Muscle of leg (tissue), 11 donors: Measurements from ENCODE around the gene TUBGCP2. TPM values are rescaled to one million over a fixed set of nuclear protein-coding genes. Genes with fewer than 3 reads are reported as not detected.

Experiments used
- DNase-seq: peaks from one replicate; pipeline ENCODE4 v3.0.0; 2013
- H3K27ac ChIP-seq: one replicate; pipeline ENCODE4 v1.5.1; 2013; ENCODE audit warnings: mild to moderate bottlenecking, low read length, control low read depth
- H3K27me3 ChIP-seq: one replicate; pipeline ENCODE4 v1.6.1; 2013; ENCODE audit warnings: low read length; ENCODE audit not compliant: control insufficient read depth, insufficient read depth
- H3K36me3 ChIP-seq: one replicate; pipeline ENCODE4 v1.6.1; 2013; ENCODE audit warnings: low read length; ENCODE audit not compliant: control insufficient read depth, insufficient read depth
- H3K4me1 ChIP-seq: one replicate; pipeline ENCODE4 v1.6.1; 2013; ENCODE audit warnings: low read length; ENCODE audit not compliant: control insufficient read depth, insufficient read depth
- H3K4me3 ChIP-seq: one replicate; pipeline ENCODE4 v1.5.1; 2013; ENCODE audit warnings: low read length, control low read depth
- H3K9me3 ChIP-seq: replicated peaks from 2 replicates; pipeline ENCODE4 v1.6.1; 2013; ENCODE audit warnings: low read depth, low read length; ENCODE audit not compliant: control insufficient read depth
- WGBS: methylation state at CpG from one replicate; pipeline ENCODE4 v1.1.5; 2013; ENCODE audit warnings: missing lambda C conversion rate; ENCODE audit not compliant: insufficient coverage; 5-methylcytosine and 5-hydroxymethylcytosine counted together
- polyA plus RNA-seq, 8 donors: library from polyadenylated mRNA; unstranded; fragments of 120-200 nt; gene quantifications; one replicate each; pipeline versions ENCODE4 v1.2.1 to v1.2.3, GENCODE V29; 2013; ENCODE audit warnings: inconsistent platforms in 1 of 8, low replicate concordance in 1 of 8; ENCODE audit not compliant: insufficient read length in 8 of 8, insufficient read depth in 1 of 8
- total RNA-seq: library from RNA; stranded (reverse); fragments of 120-200 nt; gene quantifications from one replicate; pipeline ENCODE4 v1.2.4, GENCODE V29; 2013

The TUBGCP2 gene
- total and polyA plus RNA-seq, 9 donors, result 33.6 to 51.2 (median 39.7) TPM

GRCh38 chr10:133303206-133303605 lies 5.5 kb downstream of the TUBGCP2 start:
- H3K36me3 ChIP-seq, result peaks cover 48% of the 10 kb centered on the region
- H3K9me3 ChIP-seq, result no peaks in the 10 kb centered on the region
- WGBS, result 81% methylated on average over 10 of the region's 10 CpGs
- H3K4me1 ChIP-seq, result peaks cover 13% of the 10 kb centered on the region
- DNase-seq, result no peak
- H3K27me3 ChIP-seq, result no peaks in the 10 kb centered on the region
- H3K27ac ChIP-seq, result no peak overlapping the region
- no peak overlapping the region for H3K4me3 ChIP-seq

DNA sequence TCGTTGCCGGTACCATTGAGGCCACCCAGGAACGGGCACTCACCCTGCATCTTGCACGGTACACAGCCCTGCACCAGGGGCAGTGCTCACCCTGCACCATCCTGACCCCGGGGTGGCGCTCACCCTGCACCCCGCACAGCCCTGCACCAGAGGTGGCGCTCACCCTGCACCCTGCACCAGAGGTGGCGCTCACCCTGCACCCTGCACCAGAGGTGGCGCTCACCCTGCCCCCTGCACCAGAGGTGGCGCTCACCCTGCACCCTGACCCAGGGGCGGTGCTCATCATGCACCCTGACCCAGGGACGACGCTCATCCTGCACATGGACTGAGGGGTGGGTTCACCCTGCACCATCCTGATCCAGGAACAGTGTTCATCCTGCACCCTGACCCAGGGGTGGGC lies 6.4 kb downstream of the TUBGCP2 start:
- H3K4me1 ChIP-seq, result peaks cover 5% of the 10 kb centered on the region
- H3K4me3 ChIP-seq, result no peak overlapping the region
- DNase-seq, result no peak
- over 99% methylated on average over 14 of the region's 14 CpGs for WGBS
- no peak overlapping the region for H3K27ac ChIP-seq
- peaks cover 58% of the 10 kb centered on the region for H3K36me3 ChIP-seq
- H3K9me3 ChIP-seq, result no peaks in the 10 kb centered on the region
- no peaks in the 10 kb centered on the region for H3K27me3 ChIP-seq

- no peak for DNase-seq
- no peaks in the 10 kb centered on the region for H3K4me1 ChIP-seq
- H3K4me3 ChIP-seq, result no peak overlapping the region
- H3K36me3 ChIP-seq, result peaks cover 77% of the 10 kb centered on the region
- 100% methylated on average over 2 of the region's 14 CpGs for WGBS
- no peak overlapping the region for H3K27ac ChIP-seq
- H3K27me3 ChIP-seq, result no peaks in the 10 kb centered on the region
- no peaks in the 10 kb centered on the region for H3K9me3 ChIP-seq
Measured at GRCh38 chr10:133299738-133300137, 8.9 kb downstream of the TUBGCP2 start.

DNA sequence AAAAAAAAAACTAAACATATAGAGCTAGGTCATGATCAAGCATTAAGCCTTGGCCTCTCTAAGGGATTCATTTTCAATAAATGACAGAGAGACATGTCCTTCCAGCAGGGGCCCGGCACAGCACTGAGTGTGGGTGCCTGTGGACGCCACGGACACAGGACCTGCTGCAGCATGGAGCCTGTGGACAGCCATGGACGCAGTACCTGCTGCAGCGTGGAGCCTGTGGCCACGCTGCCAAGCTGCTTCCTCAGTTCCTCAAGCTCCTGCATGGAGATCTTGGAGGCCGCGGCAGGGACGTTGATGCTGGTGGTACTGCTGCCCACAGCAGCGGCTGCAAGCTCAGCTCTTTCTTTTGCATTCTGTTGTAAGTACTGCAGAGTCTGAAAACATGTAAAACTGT lies 9.4 kb downstream of the TUBGCP2 start:
- H3K27me3 ChIP-seq, result no peaks in the 10 kb centered on the region
- 98% methylated on average over 10 of the region's 10 CpGs for WGBS
- H3K9me3 ChIP-seq, result no peaks in the 10 kb centered on the region
- peaks cover 82% of the 10 kb centered on the region for H3K36me3 ChIP-seq
- no peak overlapping the region for H3K4me3 ChIP-seq
- no peak for DNase-seq
- no peak overlapping the region for H3K27ac ChIP-seq
- H3K4me1 ChIP-seq, result no peaks in the 10 kb centered on the region

DNA sequence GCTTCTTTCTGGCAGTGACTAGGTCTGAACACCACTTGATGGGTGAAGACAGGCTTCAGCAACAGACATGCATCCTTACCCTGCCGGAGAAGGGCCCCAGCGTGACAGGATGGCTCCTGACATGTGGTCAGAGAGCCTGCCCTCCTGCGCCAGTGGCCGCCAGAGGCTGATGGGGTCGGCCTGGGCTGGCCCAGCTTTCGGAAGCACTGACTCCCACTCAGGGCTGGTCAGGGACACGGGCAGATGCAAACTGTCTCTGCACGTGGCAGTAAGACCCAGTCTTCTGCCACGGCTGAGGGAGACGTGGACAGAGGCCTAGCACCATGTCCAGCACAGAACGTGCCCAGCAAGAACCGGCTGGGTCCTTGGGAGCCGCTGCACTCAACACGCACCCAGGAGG lies 10.2 kb downstream of the TUBGCP2 start:
- Histone ChIP-seq H3K27ac (no peak overlapping the region), H3K4me3 (no peak overlapping the region), H3K36me3 (peaks cover 82% of the 10 kb centered on the region), H3K4me1 (no peaks in the 10 kb centered on the region), H3K9me3 (no peaks in the 10 kb centered on the region), H3K27me3 (no peaks in the 10 kb centered on the region)
- no peak for DNase-seq
- 97% methylated on average over 14 of the region's 14 CpGs for WGBS

DNA sequence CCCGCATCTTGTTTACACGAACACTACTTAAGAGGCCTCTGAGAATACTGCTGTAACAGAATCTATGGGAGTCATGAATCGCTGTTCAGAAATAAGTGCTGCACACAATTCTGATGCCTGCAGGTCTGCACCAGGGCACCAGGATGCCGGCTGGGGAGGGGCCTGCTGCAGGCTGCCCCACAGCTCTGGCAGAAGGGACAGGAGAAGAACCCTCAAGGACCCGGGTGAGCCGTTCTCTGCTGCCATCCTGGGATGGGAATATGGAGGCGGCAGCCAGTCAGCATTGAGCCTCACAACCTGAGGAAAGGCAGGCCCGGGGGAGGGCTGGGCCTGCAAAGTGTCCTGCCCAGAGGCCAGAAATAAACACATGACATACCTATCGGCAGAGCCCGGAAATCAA lies 11.2 kb downstream of the TUBGCP2 start:
- WGBS, result 96% methylated on average over 10 of the region's 10 CpGs
- Histone ChIP-seq H3K9me3 (no peaks in the 10 kb centered on the region), H3K4me1 (no peaks in the 10 kb centered on the region), H3K27ac (no peak overlapping the region), H3K27me3 (no peaks in the 10 kb centered on the region), H3K4me3 (no peak overlapping the region), H3K36me3 (peaks cover 87% of the 10 kb centered on the region)
- DNase-seq, result no peak

DNA sequence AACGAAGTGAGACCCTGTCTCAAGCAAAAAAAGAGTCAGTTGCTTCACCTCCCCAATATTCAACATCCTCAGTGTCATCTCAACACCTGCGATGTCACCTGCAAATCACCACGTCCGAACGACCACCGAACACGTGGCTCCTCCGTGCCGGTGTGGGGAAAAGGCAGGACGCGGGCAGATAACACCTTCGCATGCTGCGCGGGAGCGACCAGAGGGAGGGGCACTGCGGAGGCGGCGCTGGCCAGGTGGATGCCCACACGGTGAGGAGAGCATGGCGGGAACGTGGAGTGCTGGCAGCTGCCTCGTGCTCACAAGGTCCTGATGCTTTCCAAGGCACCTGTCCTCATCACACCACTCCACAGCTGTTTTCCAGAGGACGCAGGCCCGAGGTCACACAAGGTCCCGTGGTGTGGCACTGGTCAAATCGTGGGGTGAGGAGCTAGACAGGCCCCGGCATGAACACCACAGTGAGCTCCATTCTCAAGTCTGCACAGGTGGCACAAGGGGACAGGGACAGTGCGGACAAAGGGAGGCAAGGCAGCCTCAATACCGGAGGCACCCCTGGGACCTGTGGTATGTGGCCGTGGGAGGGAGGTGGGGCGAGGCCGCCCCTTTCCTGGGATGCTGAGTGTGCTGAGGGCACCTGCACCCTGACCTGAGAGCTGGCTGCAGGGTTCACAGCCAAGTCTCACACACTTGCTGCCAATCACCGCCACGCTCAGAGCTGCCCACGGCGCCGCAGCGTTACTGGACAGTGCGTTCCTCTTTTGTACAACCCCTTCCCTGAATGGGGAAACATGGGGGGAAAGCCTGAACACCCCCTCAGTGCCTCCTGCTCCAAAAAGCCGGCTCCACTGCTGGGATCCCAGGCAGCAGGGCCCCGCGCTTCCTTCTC lies 13.0 kb downstream of the TUBGCP2 start:
- 93% methylated on average over 39 of the region's 42 CpGs for WGBS
- no peak for DNase-seq
- no peaks in the 10 kb centered on the region for H3K9me3 ChIP-seq
- no peaks in the 10 kb centered on the region for H3K27me3 ChIP-seq
- no peak overlapping the region for H3K4me3 ChIP-seq
- H3K4me1 ChIP-seq, result no peaks in the 10 kb centered on the region
- H3K36me3 ChIP-seq, result peaks cover 86% of the 10 kb centered on the region
- no peak overlapping the region for H3K27ac ChIP-seq

GRCh38 chr10:133294189-133294588 lies 14.5 kb downstream of the TUBGCP2 start:
- WGBS, result 83% methylated on average over 15 of the region's 15 CpGs
- Histone ChIP-seq H3K27me3 (no peaks in the 10 kb centered on the region), H3K27ac (no peak overlapping the region), H3K9me3 (no peaks in the 10 kb centered on the region), H3K4me3 (no peak overlapping the region), H3K36me3 (peaks cover 86% of the 10 kb centered on the region), H3K4me1 (no peaks in the 10 kb centered on the region)
- no peak for DNase-seq

DNA sequence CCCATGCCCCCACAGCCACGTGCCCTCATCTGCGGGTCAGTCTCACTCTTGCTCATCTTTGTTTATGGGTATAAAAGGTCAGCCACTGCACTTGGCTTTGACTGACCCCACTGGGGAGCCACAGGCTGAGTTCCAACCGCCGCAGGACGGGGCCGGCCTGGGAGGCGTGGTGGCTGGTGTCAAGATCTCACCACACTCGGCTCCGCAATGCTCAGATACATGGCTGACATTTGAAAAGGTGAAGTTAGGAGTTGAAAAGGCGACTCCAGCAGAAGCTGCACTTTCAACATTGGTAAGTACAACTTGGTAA lies 14.9 kb downstream of the TUBGCP2 start:
- Histone ChIP-seq H3K9me3 (no peaks in the 10 kb centered on the region), H3K4me3 (no peak overlapping the region), H3K36me3 (peaks cover 86% of the 10 kb centered on the region), H3K4me1 (no peaks in the 10 kb centered on the region), H3K27me3 (no peaks in the 10 kb centered on the region), H3K27ac (no peak overlapping the region)
- WGBS, result 91% methylated on average over 8 of the region's 10 CpGs
- no peak for DNase-seq

- Histone ChIP-seq H3K36me3 (peaks cover 86% of the 10 kb centered on the region), H3K9me3 (no peaks in the 10 kb centered on the region), H3K27ac (no peak overlapping the region), H3K27me3 (no peaks in the 10 kb centered on the region), H3K4me3 (no peak overlapping the region), H3K4me1 (no peaks in the 10 kb centered on the region)
- 95% methylated on average over 33 of the region's 38 CpGs for WGBS
- no peak for DNase-seq
Measured at GRCh38 chr10:133292919-133293809, 15.5 kb downstream of the TUBGCP2 start.
